GM12878 (cell line): ENCODE data around the gene CALN1.

Experiments
- ASH2L ChIP-seq: fragments of 300-600, 200-600 bp; sonication (generic); IDR thresholded peaks from 2 replicates; pipeline ENCODE4 v1.6.1; 2017; ENCODE audit warnings: low read depth, mild to moderate bottlenecking, borderline replicate concordance
- CREM ChIP-seq: IDR thresholded peaks from 2 replicates; pipeline ENCODE4 v1.6.1; 2014; ENCODE audit warnings: antibody characterized with exemption, low read depth
- EGR1 ChIP-seq, 2 experiments: IDR thresholded peaks; 1 replicate in 1 of 2; 2 replicates in 1 of 2; pipeline ENCODE4 v1.6.1; 2011 to 2012; ENCODE audit warnings: low read depth in 2 of 2, low read length in 2 of 2, borderline replicate concordance in 1 of 2, mild to moderate bottlenecking in 1 of 2, moderate library complexity in 1 of 2
- EZH2 ChIP-seq: IDR thresholded peaks from 2 replicates; pipeline ENCODE4 v1.6.1; 2012; ENCODE audit warnings: low read depth, mild to moderate bottlenecking, control low read depth, inconsistent platforms, low read length, borderline replicate concordance; ENCODE audit not compliant: control insufficient read depth
- FOXK2 ChIP-seq: fragments of 450-650 bp; IDR thresholded peaks from 2 replicates; pipeline ENCODE4 v1.6.1; 2017; ENCODE audit warnings: mild to moderate bottlenecking, moderate library complexity
- HDAC2 ChIP-seq: fragments of 200-600 bp; sonication (generic); IDR thresholded peaks from 2 replicates; pipeline ENCODE4 v1.6.1; 2017
- LARP7 ChIP-seq: fragments of 450-650 bp; IDR thresholded peaks from 2 replicates; pipeline ENCODE4 v1.6.1; 2017; ENCODE audit warnings: mild to moderate bottlenecking
- NR2C2 ChIP-seq: IDR thresholded peaks from 2 replicates; pipeline ENCODE4 v1.6.1; 2011; ENCODE audit warnings: borderline replicate concordance, low read depth; ENCODE audit not compliant: control insufficient read depth, insufficient read length
- SREBF2 ChIP-seq: IDR thresholded peaks from 2 replicates; pipeline ENCODE4 v1.6.1; 2012; ENCODE audit warnings: mild to moderate bottlenecking, low read length
- TF ChIP-seq, protein P1 (sequence below), 3 experiments: IDR thresholded peaks in 2 of 3; conservative IDR thresholded peaks in 1 of 3; 2 replicates each; pipeline ENCODE4 v1.5.1; 2011; ENCODE audit warnings: low read depth in 3 of 3, low read length in 3 of 3, mild to moderate bottlenecking in 3 of 3, control low read depth in 2 of 3, moderate library complexity in 2 of 3, inconsistent platforms in 1 of 3, mixed read lengths in 1 of 3; ENCODE audit not compliant: control insufficient read depth in 2 of 3, insufficient read depth in 1 of 3; ENCODE audit errors: extremely low read depth in 1 of 3

DNA sequence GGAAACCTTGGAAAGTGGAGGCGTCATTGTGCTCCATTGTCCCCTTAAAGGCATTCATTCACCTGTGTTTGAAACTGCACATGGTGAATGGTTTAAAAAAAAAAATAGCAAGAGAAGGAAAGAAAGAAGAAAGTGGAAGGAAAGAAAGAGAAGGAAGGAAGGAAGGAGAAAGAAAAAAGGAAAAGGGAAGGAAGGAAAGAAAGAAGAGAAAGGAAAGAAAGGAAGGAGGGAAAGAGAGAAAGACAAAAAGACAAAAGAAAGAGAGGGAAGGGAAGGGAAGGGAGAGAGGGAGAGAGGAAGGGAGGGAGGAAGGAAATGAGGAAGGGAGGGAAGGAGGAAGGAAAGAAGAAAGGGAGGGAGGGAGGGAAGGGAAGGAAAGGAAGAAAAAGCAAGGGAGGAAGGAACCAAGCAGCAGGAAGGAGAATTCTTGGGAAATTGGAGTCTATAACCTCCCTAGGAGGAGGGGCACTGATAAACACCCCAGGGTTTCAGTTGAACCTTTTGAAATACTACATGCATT, 66.9 kb downstream of the CALN1 start:
- TF ChIP-seq LARP7, result no peak
- TF ChIP-seq FOXK2, result no peak
- TF ChIP-seq HDAC2, result no peak
- no peak for TF ChIP-seq EZH2
- no peak for TF ChIP-seq CREM
- no peak for TF ChIP-seq NR2C2
- TF ChIP-seq EGR1 (IDR thresholded peaks at IDR 0.05; ENCODE audit: borderline replicate concordance in 1 of 2, low read depth in 2 of 2, low read length in 2 of 2), result no peak
- no peak for TF ChIP-seq ASH2L
- TF ChIP-seq, protein P1, sequence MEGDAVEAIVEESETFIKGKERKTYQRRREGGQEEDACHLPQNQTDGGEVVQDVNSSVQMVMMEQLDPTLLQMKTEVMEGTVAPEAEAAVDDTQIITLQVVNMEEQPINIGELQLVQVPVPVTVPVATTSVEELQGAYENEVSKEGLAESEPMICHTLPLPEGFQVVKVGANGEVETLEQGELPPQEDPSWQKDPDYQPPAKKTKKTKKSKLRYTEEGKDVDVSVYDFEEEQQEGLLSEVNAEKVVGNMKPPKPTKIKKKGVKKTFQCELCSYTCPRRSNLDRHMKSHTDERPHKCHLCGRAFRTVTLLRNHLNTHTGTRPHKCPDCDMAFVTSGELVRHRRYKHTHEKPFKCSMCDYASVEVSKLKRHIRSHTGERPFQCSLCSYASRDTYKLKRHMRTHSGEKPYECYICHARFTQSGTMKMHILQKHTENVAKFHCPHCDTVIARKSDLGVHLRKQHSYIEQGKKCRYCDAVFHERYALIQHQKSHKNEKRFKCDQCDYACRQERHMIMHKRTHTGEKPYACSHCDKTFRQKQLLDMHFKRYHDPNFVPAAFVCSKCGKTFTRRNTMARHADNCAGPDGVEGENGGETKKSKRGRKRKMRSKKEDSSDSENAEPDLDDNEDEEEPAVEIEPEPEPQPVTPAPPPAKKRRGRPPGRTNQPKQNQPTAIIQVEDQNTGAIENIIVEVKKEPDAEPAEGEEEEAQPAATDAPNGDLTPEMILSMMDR (IDR thresholded peaks at IDR 0.05 in 2 of 3, conservative IDR thresholded peaks at IDR 0.05 in 1 of 3; ENCODE audit: control insufficient read depth in 2 of 3, extremely low read depth in 1 of 3, insufficient read depth in 1 of 3, low read depth in 3 of 3, low read length in 3 of 3), result no peak
- TF ChIP-seq SREBF2, result no peak
